ENCODE measurements around the gene SLIT1.

GRCh38 chr10:97083228-97083829 lies 102.4 kb downstream of the SLIT1 start:
- TF ChIP-seq CTCF (IDR thresholded peaks at IDR 0.05) (no peak), POLR2A (IDR thresholded peaks at IDR 0.05) (no peak)

All from uterus (tissue), 2 donors.